K562 (cell line): ENCODE results near the gene PLGRKT. TPM values are rescaled to one million over a fixed set of nuclear protein-coding genes. Genes with fewer than 3 reads are reported as not detected.

Experiments
- ATAC-seq: fragments of 200-7000 bp; cut with Tn5 transposase; 3 replicates; pipeline ENCODE4 v1.9.1; 2020; ENCODE audit warnings: moderate library complexity
- BruUV-seq: library from RNA; stranded (reverse); fragments of 400-500 nt; replicated peaks from 2 replicates; lab custom pipeline; 2021; lab: Mats Ljungman, UMichigan
- CTCF ChIA-PET: fragments of 300-600 bp; formaldehyde crosslinking; extraction: SDS; loops from one replicate; lab custom pipeline; 2021; ENCODE audit warnings: low intra/inter-chr PET ratio; lab: Yijun Ruan, JAX
- POLR2A ChIA-PET: fragments of 300-600, 350-650 bp; sonication (Branson Sonifier 250); formaldehyde crosslinking; extraction: SDS; loops from one replicate; lab custom pipeline; 2021; ENCODE audit warnings: antibody characterized with exemption, inconsistent platforms; lab: Yijun Ruan, JAX
- DNase-seq, 4 experiments: peaks; one replicate each; pipeline versions ENCODE4 v3.0.0 to v3.0.0-alpha.2; 2011 to 2018; ENCODE audit warnings: low spot score in 3 of 4, mixed read lengths in 3 of 4; ENCODE audit errors: extremely low read depth in 1 of 4
- FAIRE-seq: peaks from 2 replicates; lab custom pipeline; 2011; peaks lifted over from hg19 to GRCh38; lab: Jason Lieb, UNC
- H2AFZ ChIP-seq: 2 replicates; pipeline ENCODE4 v1.6.0; 2011; ENCODE audit warnings: low read depth, low read length, control low read depth, inconsistent platforms
- H3K27ac ChIP-seq: fragments of 200-600 bp; 3 replicates; pipeline ENCODE4 v1.8.0; 2011; ENCODE audit warnings: low read depth, mild to moderate bottlenecking, control low read depth, inconsistent platforms, low read length, moderate library complexity, mixed read lengths; ENCODE audit errors: extremely low read depth
- H3K27me3 ChIP-seq, 2 experiments: fragments of 300-600 bp in 1 of 2; 2 replicates in 1 of 2; 3 replicates in 1 of 2; pipeline versions ENCODE4 v1.6.0 to v1.8.0; 2011; ENCODE audit warnings: inconsistent platforms in 2 of 2, low read length in 2 of 2, mild to moderate bottlenecking in 1 of 2, mixed read lengths in 1 of 2, moderate library complexity in 1 of 2; ENCODE audit not compliant: control insufficient read depth in 2 of 2, insufficient read depth in 2 of 2
- H3K36me3 ChIP-seq: fragments of 300-600 bp; 3 replicates; pipeline ENCODE4 v1.8.0; 2011; ENCODE audit warnings: mild to moderate bottlenecking, low read length, inconsistent platforms; ENCODE audit not compliant: control insufficient read depth, insufficient read depth
- H3K4me1 ChIP-seq, 2 experiments: fragments of 200-600 bp in 1 of 2; replicated peaks in 1 of 2; 2 replicates in 1 of 2; 3 replicates in 1 of 2; pipeline versions ENCODE4 v1.5.1 to v1.8.0; 2011; ENCODE audit warnings: inconsistent platforms in 2 of 2, low read length in 2 of 2, mild to moderate bottlenecking in 1 of 2, mixed read lengths in 1 of 2, moderate library complexity in 1 of 2; ENCODE audit not compliant: control insufficient read depth in 2 of 2, insufficient read depth in 2 of 2
- H3K4me2 ChIP-seq: 2 replicates; pipeline ENCODE4 v1.6.1; 2011; ENCODE audit warnings: low read length, control low read depth, inconsistent platforms, mixed read lengths; ENCODE audit not compliant: insufficient read depth
- H3K4me3 ChIP-seq: fragments of 200-600 bp; sonication (generic), shearing (Covaris generic); 2 replicates; pipeline ENCODE4 v1.5.1; 2016; ENCODE audit warnings: control low read depth, inconsistent platforms
- H3K79me2 ChIP-seq: fragments of 200-600 bp; 3 replicates; pipeline ENCODE4 v1.8.0; 2011; ENCODE audit warnings: low read length, inconsistent platforms; ENCODE audit not compliant: control insufficient read depth, insufficient read depth
- H3K9ac ChIP-seq, 2 experiments: 2 replicates each; pipeline versions ENCODE4 v1.6.0 to v1.6.1; 2011; ENCODE audit warnings: low read depth in 2 of 2, low read length in 2 of 2, control low read depth in 1 of 2, inconsistent platforms in 1 of 2, mild to moderate bottlenecking in 1 of 2, mixed read lengths in 1 of 2; ENCODE audit not compliant: insufficient read depth in 1 of 2
- H3K9me1 ChIP-seq: one replicate; pipeline ENCODE4 v1.6.0; 2011; ENCODE audit warnings: inconsistent platforms, mild to moderate bottlenecking, low read length, moderate library complexity; ENCODE audit not compliant: control insufficient read depth, insufficient read depth
- H3K9me3 ChIP-seq: replicated peaks from 2 replicates; pipeline ENCODE4 v1.5.1; 2011; ENCODE audit warnings: low read depth, low read length, inconsistent platforms; ENCODE audit not compliant: control insufficient read depth, insufficient read depth
- H4K20me1 ChIP-seq: replicated peaks from 2 replicates; pipeline ENCODE4 v1.6.1; 2011; ENCODE audit warnings: low read length, inconsistent platforms, mixed read lengths; ENCODE audit not compliant: control insufficient read depth, insufficient read depth
- E2F5 ChIP-seq: sonication (generic); formaldehyde crosslinking; IDR thresholded peaks from 2 replicates; pipeline ENCODE4 v1.8.0; 2022; ENCODE audit warnings: mild to moderate bottlenecking, missing genetic modification reagents
- ETV1 ChIP-seq: fragments of 450-650 bp; conservative IDR thresholded peaks from 2 replicates; pipeline ENCODE4 v1.6.1; 2016; ENCODE audit warnings: missing genetic modification characterization, control low read depth, low read depth, missing compliant biosample characterization
- ILK ChIP-seq: fragments of 450-650 bp; IDR thresholded peaks from 2 replicates; pipeline ENCODE4 v1.6.1; 2016; ENCODE audit warnings: missing genetic modification characterization, low read depth, mild to moderate bottlenecking, missing compliant biosample characterization, moderate library complexity, borderline replicate concordance
- MBD2 ChIP-seq: sonication (generic); IDR thresholded peaks from 2 replicates; pipeline ENCODE4 v1.6.1; 2016; ENCODE audit warnings: low read depth, borderline replicate concordance
- PHTF2 ChIP-seq: fragments of 250-450 bp; sonication (Bioruptor Pico); IDR thresholded peaks from 2 replicates; pipeline ENCODE4 v1.5.0; 2021; ENCODE audit warnings: mild to moderate bottlenecking
- PREB ChIP-seq: sonication (generic); formaldehyde crosslinking; IDR thresholded peaks from 2 replicates; pipeline ENCODE4 v1.8.1; 2023; ENCODE audit warnings: mild to moderate bottlenecking, missing genetic modification reagents
- SIN3A ChIP-seq, 2 experiments: fragments of 150-350 bp in 1 of 2; IDR thresholded peaks; 2 replicates each; pipeline ENCODE4 v1.6.1; 2011 to 2016; ENCODE audit warnings: borderline replicate concordance in 2 of 2, low read depth in 2 of 2, low read length in 2 of 2, mild to moderate bottlenecking in 2 of 2, moderate library complexity in 2 of 2; ENCODE audit not compliant: control insufficient read depth in 1 of 2
- STAT5B ChIP-seq: fragments of 250-450 bp; sonication (Bioruptor Pico); IDR thresholded peaks from 2 replicates; pipeline ENCODE4 v1.8.0; 2021; ENCODE audit warnings: mild to moderate bottlenecking, inconsistent platforms
- in situ Hi-C: fragments of 300-500 bp; cut with MboI; formaldehyde crosslinking; loops from 4 replicates; pipeline ENCODE4 v1.15.0; 2018; ENCODE audit warnings: inconsistent platforms, mixed read lengths
- intact Hi-C: fragments of 100-400 bp; cut with micrococcal nuclease; formaldehyde crosslinking; loops from 2 replicates; pipeline ENCODE4 v1.14.2; 2022
- polyA plus RNA-seq, 8 experiments: library from polyadenylated mRNA; depleted of rRNA in 4 of 8; stranded (reverse) in 5 of 8; unstranded in 3 of 8; fragments of >200 nt; fragmentation: Nextera tagmentation in 2 of 8; fragmentation: Illumina TruSeq in 1 of 8; extraction: Ambion mirVana in 2 of 8; extraction: Trizol in 1 of 8; gene quantifications; 2 replicates each; pipeline versions ENCODE4 v1.2.1 to v1.2.3, GENCODE V29; 2011 to 2014; ENCODE audit warnings: inconsistent platforms in 1 of 8, missing spikeins in 1 of 8
- total RNA-seq, 7 experiments: library from RNA; depleted of rRNA in 6 of 7; stranded (reverse); fragments of >200 nt in 6 of 7; fragmentation: Illumina TruSeq in 2 of 7; extraction: Trizol in 2 of 7; gene quantifications; 2 replicates each; pipeline versions ENCODE4 v1.2.1 to v1.2.3, GENCODE V29; 2011 to 2021; ENCODE audit warnings: low replicate concordance in 1 of 7

PLGRKT gene
- total and polyA plus RNA-seq, 9 of the 15 experiments (the other 6 are each of a cell fraction or from before 2014, with no cell fraction given), result 4.7 to 13.8 (median 6.5) TPM

GRCh38 chr9:5427005-5427404, 10.7 kb downstream of the PLGRKT start:
- POLR2A ChIA-PET, result no interaction called here

More at GRCh38 chr9:5427005-5427404, 10.7 kb downstream of the PLGRKT start:
- in situ Hi-C loops, result loop anchor here (25.0 kb wide), 2 partner anchors 690 to 815 kb away; partner anchors contain the start of gene AK3
- Histone ChIP-seq H3K36me3 (no peaks in the 10 kb centered on the region), H3K4me1 (no peaks in the 10 kb centered on the region), H3K4me2 (no peak overlapping the region), H3K9me3 (no peaks in the 10 kb centered on the region), H3K9ac (no peak overlapping the region), H4K20me1 (no peaks in the 10 kb centered on the region), H3K9me1 (no peaks in the 10 kb centered on the region), H3K4me3 (no peak overlapping the region), H3K27me3 (no peaks in the 10 kb centered on the region), H2AFZ (no peak overlapping the region), H3K79me2 (no peaks in the 10 kb centered on the region), H3K27ac (no peak overlapping the region)
- ATAC-seq (no peak), FAIRE-seq (no peak), DNase-seq (no peak)
- intact Hi-C loops, result loop anchor here (5.0 to 10.0 kb wide), 3 partner anchors 162 to 665 kb away; partner anchors contain the start of gene INSL6
- no TSS peak for BruUV-seq
- CTCF ChIA-PET, result no interaction called here
- TF ChIP-seq SIN3A (IDR thresholded peaks at IDR 0.05; ENCODE audit: borderline replicate concordance in 2 of 2, control insufficient read depth in 1 of 2, low read depth in 2 of 2, low read length in 2 of 2) (no peak), PHTF2 (CRISPR knock-in tag) (no peak), E2F5 (no peak), STAT5B (no peak), MBD2 (no peak), PREB (no peak), ETV1 (tag) (no peak), ILK (no peak)
